ENCODE results near the gene CMA1.

DNA sequence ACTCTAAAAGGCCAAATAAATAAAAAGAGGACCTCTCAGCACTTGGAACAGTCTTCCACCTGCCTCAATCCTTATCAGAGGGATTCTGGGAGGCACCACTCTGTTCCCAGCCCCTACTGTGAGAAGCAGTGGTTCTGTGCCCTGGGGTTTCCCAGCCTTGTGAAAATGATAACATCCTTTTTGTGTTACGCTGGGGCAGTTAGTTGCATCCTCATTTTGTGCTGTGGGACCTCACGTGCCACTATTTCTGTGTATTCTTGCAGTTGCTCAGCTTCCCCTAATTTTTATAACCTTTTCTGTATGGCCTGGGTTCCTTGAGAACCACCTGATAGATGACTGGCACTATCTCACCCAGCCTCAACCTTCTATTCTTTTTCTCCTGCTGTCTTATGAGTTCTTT lies 10.8 kb upstream of the CMA1 start:
- TF ChIP-seq, protein P1, sequence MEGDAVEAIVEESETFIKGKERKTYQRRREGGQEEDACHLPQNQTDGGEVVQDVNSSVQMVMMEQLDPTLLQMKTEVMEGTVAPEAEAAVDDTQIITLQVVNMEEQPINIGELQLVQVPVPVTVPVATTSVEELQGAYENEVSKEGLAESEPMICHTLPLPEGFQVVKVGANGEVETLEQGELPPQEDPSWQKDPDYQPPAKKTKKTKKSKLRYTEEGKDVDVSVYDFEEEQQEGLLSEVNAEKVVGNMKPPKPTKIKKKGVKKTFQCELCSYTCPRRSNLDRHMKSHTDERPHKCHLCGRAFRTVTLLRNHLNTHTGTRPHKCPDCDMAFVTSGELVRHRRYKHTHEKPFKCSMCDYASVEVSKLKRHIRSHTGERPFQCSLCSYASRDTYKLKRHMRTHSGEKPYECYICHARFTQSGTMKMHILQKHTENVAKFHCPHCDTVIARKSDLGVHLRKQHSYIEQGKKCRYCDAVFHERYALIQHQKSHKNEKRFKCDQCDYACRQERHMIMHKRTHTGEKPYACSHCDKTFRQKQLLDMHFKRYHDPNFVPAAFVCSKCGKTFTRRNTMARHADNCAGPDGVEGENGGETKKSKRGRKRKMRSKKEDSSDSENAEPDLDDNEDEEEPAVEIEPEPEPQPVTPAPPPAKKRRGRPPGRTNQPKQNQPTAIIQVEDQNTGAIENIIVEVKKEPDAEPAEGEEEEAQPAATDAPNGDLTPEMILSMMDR (IDR thresholded peaks at IDR 0.05): no peak
- TF ChIP-seq SIN3A (IDR thresholded peaks at IDR 0.05; ENCODE audit: borderline replicate concordance, insufficient read depth, low read depth, low read length): no peak
